ENCODE results near the gene KIAA1549. TPM values are rescaled to one million over a fixed set of nuclear protein-coding genes. Genes with fewer than 3 reads are reported as not detected.

The KIAA1549 gene
- total and polyA plus RNA-seq, 4 donors = 0.13 to 0.89 (median 0.42) TPM

DNA sequence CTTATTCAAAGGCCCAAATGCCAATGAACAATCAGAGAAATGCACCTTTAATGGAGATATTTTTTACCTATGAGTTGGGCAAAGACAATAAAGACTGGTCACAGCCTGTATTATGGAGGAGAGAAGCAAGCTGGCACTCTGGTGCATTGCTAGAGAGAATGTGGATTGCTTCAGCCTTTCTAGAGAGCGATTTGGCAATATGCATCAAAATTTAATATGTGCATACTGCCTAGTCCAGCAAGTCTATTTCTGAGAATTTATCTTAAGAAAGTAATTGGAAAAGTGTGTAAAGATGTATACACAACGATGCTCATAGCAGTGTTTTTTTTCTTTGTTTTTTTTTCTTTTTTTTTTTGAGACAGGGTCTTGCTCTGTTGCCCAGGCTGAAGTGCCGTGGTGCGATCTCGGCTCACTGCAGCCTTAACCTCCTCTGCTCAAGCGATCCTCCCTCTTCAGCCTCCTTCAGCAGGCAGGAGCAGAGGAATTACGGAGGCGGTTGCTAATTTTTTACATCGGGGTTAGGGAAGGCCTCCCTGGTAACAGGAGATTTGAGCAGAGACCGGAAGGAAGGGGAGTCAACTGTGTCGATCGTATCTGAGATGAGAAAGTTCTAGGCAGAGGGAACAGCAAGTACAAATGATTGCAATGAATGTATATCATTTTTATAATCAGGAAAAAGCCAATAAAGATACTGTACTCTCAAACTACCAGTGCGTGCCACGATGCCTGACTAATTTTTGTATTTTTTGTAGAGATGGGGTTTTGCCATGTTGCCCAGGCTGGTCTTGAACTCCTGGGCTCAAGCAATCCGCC, 16.4 kb downstream of the KIAA1549 start:
- no peaks in the 10 kb centered on the region for H3K9me3 ChIP-seq (ENCODE audit: control insufficient read depth in 4 of 4, low read length in 3 of 4)
- TF ChIP-seq GABPA (IDR thresholded peaks at IDR 0.05 in 1 of 2, conservative IDR thresholded peaks at IDR 0.05 in 1 of 2) (no peak), HNF4A (conservative IDR thresholded peaks at IDR 0.05) (no peak), REST (IDR thresholded peaks at IDR 0.05) (no peak), NR2F2 (IDR thresholded peaks at IDR 0.05) (no peak), SP1 (IDR thresholded peaks at IDR 0.05) (no peak), ZBTB33 (IDR thresholded peaks at IDR 0.05) (no peak), RAD21 (IDR thresholded peaks at IDR 0.05) (no peak), ATF3 (IDR thresholded peaks at IDR 0.05) (no peak), HNF4G (IDR thresholded peaks at IDR 0.05) (no peak), FOXA2 (IDR thresholded peaks at IDR 0.05) (no peak)
- TF ChIP-seq, protein P1, sequence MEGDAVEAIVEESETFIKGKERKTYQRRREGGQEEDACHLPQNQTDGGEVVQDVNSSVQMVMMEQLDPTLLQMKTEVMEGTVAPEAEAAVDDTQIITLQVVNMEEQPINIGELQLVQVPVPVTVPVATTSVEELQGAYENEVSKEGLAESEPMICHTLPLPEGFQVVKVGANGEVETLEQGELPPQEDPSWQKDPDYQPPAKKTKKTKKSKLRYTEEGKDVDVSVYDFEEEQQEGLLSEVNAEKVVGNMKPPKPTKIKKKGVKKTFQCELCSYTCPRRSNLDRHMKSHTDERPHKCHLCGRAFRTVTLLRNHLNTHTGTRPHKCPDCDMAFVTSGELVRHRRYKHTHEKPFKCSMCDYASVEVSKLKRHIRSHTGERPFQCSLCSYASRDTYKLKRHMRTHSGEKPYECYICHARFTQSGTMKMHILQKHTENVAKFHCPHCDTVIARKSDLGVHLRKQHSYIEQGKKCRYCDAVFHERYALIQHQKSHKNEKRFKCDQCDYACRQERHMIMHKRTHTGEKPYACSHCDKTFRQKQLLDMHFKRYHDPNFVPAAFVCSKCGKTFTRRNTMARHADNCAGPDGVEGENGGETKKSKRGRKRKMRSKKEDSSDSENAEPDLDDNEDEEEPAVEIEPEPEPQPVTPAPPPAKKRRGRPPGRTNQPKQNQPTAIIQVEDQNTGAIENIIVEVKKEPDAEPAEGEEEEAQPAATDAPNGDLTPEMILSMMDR (IDR thresholded peaks at IDR 0.05; ENCODE audit: low read depth, low read length, missing input control) = no peak
- 94% methylated on average over 15 of the region's 15 CpGs for WGBS
- no peaks in the 10 kb centered on the region for H3K27me3 ChIP-seq (ENCODE audit: control insufficient read depth in 4 of 4, insufficient read depth in 4 of 4, low read length in 3 of 4)
- H3K4me1 ChIP-seq (ENCODE audit: control insufficient read depth in 4 of 4, insufficient read depth in 4 of 4, low read length in 3 of 4) = peaks cover 0 to 7% (median 2%) of the 10 kb centered on the region in 4 donors
- H3K27ac ChIP-seq (ENCODE audit: low read depth in 1 of 2, low read length in 2 of 2) = no peak overlapping the region
- no peak for DNase-seq (ENCODE audit: low spot score)
- no peaks in the 10 kb centered on the region for H3K36me3 ChIP-seq (ENCODE audit: control insufficient read depth in 4 of 4, insufficient read depth in 3 of 4, low read depth in 1 of 4, low read length in 3 of 4)
- H3K9ac ChIP-seq (ENCODE audit: low read depth in 1 of 2, low read length in 2 of 2) = no peak overlapping the region
- no peak overlapping the region for H3K4me3 ChIP-seq (ENCODE audit: low read depth in 1 of 3, low read length in 3 of 3)

DNA sequence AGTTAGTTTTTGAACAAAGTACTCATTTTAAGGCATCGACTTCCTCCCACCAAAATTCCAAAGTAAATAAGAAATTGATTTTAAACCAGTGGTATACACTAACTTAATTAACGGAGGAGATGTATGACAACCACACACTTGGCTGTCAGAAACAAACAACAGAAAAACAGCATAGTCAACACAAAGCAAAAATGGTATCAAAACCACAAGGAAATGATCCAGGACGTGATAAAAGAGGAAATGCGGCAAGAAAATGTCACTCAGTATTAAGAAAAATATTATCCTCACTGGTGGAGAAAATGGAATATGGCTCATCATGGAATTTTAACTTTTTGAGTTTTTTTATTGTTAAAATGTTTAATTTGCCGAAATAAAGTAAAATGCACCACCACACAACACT, 17.5 kb downstream of the KIAA1549 start:
- Histone ChIP-seq H3K36me3 (ENCODE audit: control insufficient read depth in 4 of 4, insufficient read depth in 3 of 4, low read depth in 1 of 4, low read length in 3 of 4) (no peaks in the 10 kb centered on the region), H3K9me3 (ENCODE audit: control insufficient read depth in 4 of 4, low read length in 3 of 4) (no peaks in the 10 kb centered on the region), H3K4me1 (ENCODE audit: control insufficient read depth in 4 of 4, insufficient read depth in 4 of 4, low read length in 3 of 4) (peaks cover 0 to 7% (median 2%) of the 10 kb centered on the region in 4 donors), H3K4me3 (ENCODE audit: low read depth in 1 of 3, low read length in 3 of 3) (no peak overlapping the region), H3K27me3 (ENCODE audit: control insufficient read depth in 4 of 4, insufficient read depth in 4 of 4, low read length in 3 of 4) (no peaks in the 10 kb centered on the region), H3K9ac (ENCODE audit: low read depth in 1 of 2, low read length in 2 of 2) (no peak overlapping the region), H3K27ac (ENCODE audit: low read depth in 1 of 2, low read length in 2 of 2) (no peak overlapping the region)
- no peak for TF ChIP-seq JUND (IDR thresholded peaks at IDR 0.05)
- no peak for TF ChIP-seq ATF3 (IDR thresholded peaks at IDR 0.05)
- no peak for TF ChIP-seq SP1 (IDR thresholded peaks at IDR 0.05)
- TF ChIP-seq EGR1 (IDR thresholded peaks at IDR 0.05; ENCODE audit: low read depth in 2 of 2) = no peak
- TF ChIP-seq RAD21 (IDR thresholded peaks at IDR 0.05) = no peak
- no peak for TF ChIP-seq RXRA (IDR thresholded peaks at IDR 0.05)
- no peak for TF ChIP-seq HNF4G (IDR thresholded peaks at IDR 0.05)
- no peak for TF ChIP-seq YY1 (IDR thresholded peaks at IDR 0.05)
- TF ChIP-seq TAF1 (conservative IDR thresholded peaks at IDR 0.05) = no peak
- 70% methylated on average over 5 of the region's 5 CpGs for WGBS
- DNase-seq (ENCODE audit: low spot score) = no peak
